HG03097 (cell line): ENCODE data around the gene CYP11A1.
A peak's percentile ranks its signal among the peaks of the same experiment; 100 is the strongest.
"Not testable (repeated sequence)": the region's sequence is repeated elsewhere in the genome, so short reads cannot be mapped to it uniquely, and the experiment has no call there.

Experiments
- ATAC-seq: cut with Tn5 transposase; IDR thresholded peaks from one replicate; pipeline ENCODE4 v1.9.1; 2021; ENCODE audit not compliant: unreplicated experiment, low FRiP score

CYP11A1 gene

DNA sequence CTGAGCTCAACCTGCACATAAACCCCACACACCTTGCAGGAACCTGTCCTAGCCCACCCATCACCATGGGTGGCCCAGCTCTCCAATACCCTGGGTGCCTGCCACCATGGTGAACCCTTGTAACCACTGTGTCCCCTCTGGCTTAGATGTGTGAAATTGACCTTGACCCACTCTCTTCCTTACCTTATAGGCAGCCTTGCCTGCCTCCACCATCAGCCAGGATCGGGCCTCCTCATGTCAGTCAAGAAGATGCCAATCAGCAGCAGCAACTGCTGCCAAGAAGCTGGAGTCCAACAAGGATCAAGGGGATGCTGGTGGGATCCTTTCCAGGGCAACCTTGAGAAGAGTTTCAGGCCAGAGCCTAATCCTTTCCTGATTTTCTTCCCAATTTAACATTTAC, 8.8 kb upstream of the CYP11A1 start:
- no peak for ATAC-seq

DNA sequence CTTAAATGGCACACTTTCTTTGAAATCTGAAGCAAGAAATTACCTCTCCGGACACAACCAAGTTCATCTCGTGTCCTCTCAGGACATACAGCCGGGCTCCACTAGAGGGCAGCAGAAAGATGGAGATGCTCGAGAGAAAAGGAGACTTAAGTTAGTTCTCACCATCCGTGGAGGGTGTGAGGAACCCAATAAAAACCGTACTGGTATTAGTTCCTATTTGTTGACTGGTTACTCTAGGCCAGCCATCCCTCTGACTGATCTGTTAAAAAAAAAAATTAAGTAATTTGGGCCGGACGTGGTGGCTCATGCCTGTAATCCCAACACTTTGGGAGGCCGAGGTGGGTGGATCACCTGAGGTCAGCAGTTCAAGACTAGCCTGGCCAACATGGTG, 7.9 kb upstream of the CYP11A1 start:
- ATAC-seq: no peak

DNA sequence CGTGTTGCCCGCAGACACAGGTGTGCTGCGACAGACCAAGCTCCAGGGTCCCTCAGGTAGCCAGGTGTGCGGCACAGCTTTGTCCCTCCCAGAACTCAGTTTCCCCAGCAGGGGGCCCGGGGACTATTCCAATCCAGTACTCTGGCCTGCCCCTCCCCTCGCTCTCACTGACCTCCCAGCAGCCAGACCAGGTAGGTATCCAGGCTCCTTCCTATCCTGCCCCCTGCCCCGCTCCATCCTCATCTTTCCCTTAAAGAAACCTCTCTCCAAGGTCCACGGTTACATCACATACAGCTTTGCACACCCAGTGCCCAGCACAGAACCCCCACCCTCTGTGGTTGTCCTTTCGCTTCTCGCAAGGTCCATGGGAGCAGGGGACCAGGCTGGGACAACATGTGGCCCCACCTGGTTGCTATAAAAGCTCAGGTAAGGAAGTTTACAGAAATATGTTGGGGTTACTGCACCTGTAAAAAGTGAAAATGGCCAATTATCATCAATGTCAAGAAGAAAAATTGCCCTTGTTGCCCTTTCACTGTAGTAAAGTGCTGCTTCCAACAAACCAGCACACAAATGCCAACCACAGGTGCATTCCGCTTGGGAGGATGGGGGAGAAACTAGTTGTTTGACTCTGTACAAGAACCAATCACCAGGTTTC, 7.3 kb upstream of the CYP11A1 start:
- ATAC-seq: no peak

DNA sequence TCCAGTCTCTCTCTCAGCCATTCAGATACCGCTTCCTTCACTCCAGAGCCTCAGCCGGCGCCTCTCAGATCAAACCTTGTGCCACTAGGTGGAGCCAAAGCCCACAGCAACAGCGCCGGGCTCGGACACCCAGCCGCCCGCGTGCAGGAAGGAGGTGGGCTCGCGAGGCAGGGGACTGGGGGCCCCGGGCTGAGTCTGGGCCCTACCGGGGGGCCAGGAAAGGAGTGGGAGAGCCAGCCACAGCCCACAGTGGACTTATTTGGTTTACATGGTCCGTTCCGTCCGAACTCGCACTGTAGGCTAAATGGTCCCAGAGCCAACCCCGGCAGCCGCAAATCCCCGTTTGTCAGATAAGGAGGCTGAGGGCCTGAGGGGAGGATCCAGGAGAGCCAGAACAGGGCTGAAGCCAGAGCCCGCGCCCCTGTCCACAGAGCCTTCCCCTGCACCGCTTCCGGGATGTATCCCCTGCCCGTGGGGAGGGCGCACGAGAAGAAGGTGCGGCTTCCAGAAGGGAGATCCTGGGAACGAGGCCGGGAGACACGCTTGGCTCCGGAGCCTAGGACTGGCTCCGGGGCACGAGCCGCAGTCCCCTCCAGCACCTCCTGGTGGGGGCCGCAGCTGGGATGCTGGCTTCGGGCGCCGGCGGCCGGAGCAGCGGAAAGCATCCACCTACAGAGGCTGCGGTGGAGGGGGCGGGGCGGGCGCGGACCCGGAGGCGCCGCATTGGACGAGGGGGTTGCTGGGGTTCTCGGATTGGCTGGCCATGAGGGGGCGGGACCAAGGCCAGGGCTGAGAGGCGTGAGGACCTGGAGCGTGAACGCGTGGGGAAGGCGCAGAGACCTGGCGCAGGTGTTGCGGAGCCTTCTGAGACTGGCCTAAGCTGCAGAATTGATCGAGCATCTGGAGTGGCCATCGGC, 6.5 kb upstream of the CYP11A1 start:
- peak; percentile 50 for ATAC-seq

DNA sequence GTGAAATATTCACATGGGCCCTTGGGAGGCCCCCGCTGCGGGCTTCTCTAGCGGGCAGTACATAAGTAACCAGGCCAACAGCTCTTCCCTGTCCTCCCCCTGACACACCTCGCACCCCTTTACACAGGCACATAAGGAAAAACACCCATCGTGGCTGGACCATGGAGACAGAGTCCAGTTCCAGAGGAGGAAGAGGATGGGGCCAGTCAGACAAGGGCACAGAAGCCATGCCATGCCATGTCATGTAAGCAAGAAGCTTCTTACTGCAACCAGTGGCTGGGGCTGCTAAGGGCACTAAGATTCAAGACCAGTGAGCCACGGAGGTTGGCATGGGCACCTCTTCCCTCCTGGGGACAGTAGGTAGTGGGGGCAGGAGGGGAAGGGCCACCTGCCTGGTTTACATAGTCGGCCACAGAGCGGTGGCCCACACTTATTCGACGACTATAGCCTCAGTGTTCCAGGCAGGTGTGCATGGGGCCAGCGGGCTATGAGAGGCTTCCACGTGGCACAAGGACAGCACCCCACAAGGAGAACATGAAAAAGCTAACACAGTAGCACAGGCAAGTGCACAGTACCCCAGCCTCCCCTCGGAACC, 5.7 kb upstream of the CYP11A1 start:
- peak; percentile 2 for ATAC-seq

DNA sequence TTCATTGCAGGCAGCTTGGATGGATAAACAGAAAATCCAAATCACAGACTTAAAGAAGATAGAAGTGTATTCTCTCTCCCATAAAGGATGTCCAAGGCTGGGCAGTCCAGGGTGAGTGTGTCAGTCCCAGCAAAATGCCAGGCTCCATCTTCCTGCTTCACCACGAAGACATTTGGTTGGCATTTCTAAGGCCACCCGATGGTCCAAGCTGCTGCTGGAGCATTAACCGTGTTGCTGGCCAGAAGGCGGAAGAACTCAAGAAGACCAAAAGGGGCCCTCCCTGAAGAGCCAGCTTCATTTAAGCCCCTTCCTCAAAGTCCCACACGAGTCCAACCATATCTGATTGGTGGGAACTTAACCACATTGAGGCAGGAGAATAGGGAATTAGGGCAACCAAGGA, 3.0 kb upstream of the CYP11A1 start:
- no peak for ATAC-seq

DNA sequence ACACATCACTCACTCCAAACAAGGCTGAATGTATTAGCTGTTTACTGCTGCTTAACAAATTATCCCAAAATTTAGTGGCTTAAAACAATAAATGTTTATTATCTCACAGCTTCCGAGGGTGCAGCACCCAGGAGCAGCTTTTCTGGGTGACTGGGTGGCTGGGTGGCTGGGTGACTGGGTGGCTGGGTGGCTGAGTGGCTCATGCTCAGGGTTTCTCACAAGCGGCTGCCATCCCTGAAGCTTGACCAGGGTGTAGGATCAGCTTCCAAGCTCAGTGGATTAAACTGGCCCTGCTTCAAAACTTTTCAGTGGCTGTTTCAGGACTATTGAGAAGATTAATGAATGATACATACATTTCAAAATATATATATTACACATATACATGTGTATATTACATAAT, 2.3 kb upstream of the CYP11A1 start:
- ATAC-seq: no peak

DNA sequence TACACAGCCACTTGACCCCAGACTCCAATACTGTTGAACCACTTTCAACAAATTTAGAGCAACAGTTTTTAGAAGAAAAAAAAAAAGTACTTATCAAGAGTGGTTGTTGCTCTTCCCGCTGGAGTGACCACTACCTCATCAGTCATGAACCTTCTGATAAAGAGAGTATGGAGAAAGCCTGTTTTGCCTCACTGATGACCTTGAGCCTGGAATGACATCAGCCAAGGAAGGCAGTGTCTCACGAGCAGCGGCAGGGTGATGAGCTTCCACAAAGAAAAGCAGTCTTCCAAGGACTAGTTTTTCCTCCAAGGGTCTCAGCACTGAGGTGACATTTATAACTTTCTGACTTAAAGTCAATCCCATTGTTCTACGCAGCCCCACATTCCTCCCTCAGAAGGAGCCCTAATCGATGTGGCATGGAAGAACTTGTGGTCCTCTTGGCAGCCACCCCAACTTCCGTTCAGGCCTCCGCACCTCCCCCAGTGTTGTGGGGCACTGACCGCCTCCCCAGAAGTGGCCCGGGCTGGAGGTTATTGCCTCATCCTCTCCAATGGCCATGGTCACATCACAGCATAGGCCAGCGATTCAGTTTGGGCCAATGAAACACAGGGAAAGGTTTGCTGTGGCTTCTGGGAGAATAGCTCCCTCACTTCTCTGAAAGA, 1.8 kb upstream of the CYP11A1 start:
- ATAC-seq: no peak

DNA sequence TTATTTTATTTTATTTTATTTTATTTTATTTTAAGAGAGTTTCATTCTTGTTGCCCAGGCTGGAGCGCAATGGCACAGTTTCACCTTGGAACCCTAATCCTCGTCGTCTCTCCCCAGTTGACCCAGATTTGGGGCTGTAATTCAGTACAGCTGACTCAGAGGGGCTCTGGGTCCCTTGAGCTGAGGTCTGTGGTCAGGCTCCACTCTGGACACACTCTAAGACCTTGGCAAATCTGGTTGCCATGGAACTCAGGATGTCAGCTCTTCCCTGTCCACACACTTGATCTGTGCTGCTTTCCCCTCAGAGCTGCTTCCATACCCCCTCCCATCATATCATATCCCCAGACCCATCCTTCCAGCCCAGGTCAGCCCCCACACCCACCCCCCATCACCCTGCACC, 675 bp upstream of the CYP11A1 start:
- no peak for ATAC-seq

DNA sequence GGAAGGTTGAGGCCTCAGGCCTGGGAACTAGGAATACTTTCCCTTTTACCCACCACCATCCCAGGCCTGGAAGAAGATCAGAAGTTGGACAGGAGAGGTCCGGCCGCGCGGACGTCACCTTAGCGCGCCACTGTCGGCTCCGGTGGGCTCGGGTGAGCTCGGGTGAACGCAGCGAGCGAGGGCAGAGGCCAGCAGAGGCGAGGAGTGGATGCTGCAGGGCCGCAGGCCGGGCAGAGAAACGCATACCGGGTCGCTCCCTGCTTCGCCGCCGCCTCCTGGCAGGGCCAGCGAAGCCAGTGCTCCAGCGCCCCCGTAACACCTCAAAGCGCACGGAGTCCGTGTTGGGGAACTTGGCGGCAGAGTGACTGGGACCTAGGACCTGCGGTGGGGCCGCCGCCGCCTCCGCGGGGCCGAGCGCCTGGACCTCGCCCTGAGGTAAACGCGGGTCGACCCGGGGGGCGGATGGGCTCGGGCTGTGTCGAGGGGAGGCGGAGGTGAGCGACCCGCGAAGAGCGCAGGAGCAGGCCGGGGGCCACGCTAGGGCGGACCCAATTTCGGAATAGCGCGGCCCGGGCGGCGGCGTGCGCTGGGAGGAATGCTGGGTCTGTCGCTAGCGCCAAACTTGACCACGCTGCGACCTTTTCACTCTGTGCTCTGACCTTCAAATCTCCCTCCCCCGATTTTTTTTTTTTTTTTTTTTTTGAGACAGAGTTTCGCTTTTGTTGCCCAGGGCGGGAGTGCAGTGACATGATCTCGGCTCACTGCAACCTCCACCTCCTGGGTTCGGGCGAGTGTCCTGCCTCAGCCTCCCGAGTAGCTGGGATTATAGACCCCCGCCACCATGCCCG, 1.6 kb downstream of the CYP11A1 start:
- no peak for ATAC-seq

DNA sequence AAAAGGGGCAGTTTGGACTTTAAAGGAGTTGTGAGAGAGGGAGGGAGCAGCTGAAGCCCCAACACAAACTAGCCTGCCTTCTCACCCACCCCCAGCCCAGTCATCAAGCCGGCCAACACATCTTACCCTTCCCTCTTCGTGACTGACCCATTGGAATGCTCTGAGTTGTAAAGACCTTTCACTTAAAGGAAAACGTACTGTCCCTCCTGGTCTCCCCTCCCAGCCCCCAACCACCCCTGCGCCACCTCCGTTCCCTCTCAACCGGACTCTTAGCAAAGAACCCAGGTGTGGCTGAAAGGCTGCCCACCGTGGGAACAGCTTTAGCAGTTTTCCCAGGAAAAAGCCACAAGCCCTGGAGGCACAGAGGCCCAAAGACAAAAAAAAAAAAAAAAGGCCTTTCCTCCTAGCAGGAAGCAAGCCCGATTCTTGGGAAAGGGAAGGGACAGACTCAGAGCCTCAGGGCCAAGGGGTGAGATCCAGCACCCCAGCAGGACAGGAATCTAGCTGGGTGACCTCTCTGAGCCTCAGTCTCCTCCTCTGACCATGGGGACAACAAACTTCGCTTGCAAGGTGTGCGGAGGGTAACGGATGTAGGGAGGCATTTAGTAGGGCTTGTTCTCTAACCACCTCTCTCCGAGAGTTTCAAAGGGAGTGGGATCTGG, 2.4 kb downstream of the CYP11A1 start:
- no peak for ATAC-seq

DNA sequence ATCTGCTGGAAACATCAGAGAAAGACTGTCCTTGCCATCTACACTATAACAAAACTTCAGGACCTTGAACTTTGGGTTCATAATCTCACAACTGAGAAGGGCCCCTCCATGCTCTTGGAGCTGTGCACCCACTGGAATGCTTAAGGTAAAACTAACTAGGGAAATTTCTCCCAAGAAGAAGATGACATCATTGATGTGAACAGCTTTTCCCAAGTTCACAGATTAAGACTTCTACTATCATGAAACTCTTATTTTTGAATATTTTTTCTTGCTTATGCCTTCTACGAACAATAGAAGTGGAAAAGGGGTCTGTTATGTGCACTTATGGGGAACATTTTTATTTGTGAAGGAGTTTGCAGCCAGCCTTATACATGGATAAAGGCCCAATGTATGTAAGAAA, 5.0 kb downstream of the CYP11A1 start:
- no peak for ATAC-seq

DNA sequence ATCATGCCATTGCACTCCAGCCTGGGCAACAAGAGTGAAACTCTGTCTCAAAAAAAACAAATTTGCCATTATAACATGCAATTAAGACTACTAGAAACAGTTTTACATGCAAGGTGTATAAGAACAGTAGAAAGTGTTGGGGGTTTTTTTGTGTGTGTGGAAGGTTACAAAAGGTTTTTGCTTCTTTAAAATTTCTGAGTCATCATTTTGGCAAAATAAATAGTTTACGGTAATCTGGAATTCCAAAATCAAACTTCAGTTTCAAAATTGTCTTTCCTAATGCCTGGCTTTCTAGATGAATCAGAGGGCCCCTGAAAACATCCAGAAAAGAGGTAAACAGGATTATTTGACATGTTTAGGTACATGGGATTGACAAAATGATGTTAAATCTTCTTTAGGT, 6.6 kb downstream of the CYP11A1 start:
- ATAC-seq: not testable (repeated sequence)

DNA sequence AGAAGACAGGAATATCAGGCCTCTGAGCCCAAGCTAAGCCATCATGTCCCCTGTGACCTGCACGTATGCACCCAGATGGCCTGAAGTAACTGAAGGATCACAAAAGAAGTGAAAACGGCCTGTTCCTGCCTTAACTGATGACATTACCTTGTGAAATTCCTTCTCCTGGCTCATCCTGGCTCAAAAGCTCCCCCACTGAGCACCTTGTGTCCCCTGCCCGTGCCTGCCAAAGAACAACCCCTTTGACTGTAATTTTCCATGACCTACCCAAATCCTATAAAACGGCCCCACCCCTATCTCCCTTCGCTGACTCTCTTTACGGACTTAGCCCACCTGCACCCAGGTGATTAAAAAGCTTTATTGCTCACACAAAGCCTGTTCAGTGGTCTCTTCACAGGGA, 8.1 kb downstream of the CYP11A1 start:
- not testable (repeated sequence) for ATAC-seq

DNA sequence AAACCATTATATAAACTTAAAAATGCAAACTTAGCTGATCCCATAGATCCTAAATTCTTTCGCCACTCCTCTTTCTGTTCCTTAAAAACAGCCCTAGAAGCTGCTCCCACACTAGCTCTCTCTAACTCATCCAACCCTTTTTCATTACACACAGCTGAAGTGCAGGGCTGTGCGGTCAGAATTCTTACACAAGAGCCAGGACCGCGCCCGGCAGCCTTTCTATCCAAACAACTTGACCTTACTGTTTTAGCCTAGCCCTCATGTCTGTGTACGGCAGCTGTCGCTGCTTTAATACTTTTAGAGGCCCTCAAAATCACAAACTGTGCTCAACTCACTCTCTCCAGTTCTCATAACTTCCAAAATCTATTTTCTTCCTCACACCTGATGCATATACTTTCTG, 9.9 kb downstream of the CYP11A1 start:
- not testable (repeated sequence) for ATAC-seq

DNA sequence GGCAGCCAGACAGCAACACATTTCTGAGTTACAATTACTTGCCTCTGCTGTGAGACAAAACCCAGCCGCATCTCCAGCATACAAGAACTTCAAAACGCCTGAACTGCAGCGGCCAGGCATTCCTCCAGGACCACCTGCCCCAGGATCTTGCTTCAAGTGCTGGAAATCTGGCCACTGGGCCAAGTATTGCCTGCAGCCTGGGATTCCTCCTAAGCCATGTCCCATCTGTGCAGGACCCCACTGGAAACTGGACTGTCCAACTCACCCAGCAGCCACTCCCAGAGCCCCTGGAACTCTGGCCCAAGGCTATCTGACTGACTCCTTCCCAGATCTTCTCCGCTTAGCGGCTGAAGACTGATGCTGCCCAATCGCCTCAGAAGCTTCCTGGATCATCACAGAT, 11.4 kb downstream of the CYP11A1 start:
- not testable (repeated sequence) for ATAC-seq

DNA sequence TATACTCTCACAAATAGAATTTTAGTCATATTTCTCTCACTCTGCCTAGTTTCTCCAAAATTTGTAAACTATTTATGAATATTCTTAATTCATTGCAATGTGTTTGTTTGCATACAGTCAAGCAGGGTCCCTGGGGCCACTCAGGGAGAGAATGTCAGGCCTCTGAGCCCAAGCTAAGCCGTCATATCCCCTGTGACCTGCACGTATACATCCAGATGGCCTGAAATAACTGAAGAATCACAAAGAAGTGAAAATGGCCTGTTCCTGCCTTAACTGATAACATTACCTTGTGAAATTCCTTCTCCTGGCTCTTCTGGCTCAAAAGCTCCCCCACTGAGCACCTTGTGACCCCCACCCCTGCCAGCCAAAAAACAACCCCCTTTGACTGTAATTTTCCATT, 13.5 kb downstream of the CYP11A1 start:
- ATAC-seq: not testable (repeated sequence)

DNA sequence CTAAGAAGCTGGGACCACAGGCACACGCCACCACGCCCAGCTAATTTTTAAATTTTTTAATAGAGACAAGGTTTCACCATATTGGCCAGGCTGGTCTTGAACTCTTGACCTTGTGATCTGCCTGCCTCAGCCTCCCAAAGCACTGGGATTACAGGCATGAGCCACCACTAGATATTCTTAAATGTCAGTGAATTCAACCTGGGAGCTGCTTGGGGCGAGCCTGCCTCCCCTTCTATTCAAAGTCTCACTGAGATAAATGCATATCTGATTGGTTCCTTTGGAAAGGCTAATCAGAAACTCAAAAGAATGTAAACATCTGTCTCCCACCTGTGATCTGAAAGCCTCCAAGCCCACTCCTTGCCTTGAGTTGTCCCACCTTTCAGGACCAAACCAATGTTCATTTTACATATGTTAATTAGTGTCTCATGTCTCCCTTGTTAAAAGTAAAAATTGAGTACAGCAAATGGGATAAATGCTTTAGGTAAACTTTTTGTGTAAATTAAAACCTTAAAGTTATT, 15.0 kb downstream of the CYP11A1 start:
- no peak for ATAC-seq

DNA sequence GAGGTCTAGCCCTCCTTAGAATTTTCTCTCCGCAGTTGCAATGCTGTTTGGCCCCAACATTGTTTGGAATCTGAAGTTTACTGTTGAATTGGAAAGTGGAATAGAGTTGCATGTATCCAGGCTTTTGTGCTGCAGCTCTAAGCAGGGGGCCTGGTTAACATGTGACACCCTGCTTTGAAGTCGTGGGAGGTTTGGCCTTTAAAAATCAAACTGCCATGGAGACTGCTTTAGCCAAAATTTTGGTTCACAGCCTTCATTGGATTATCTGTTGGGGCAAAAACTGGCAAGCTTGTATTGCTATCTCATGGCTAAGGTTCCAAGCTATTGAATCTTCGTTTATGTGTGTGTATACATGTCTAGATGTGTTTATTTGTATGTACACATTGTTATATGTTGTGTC, 15.8 kb downstream of the CYP11A1 start:
- ATAC-seq: no peak
